IgD-negative memory B cell (primary cell): ENCODE results near the gene SPRYD7. TPM values are rescaled to one million over a fixed set of nuclear protein-coding genes. Genes with fewer than 3 reads are reported as not detected.

Experiments
- polyA plus RNA-seq: library from polyadenylated mRNA; unstranded; fragments of 300-500 nt; fragmentation: Illumina TruSeq; gene quantifications from one replicate; pipeline ENCODE4 v1.2.3, GENCODE V29; 2021

Gene SPRYD7
- polyA plus RNA-seq, 1 donor from 2014 or later = 6.4 TPM

Other genes with a start within 250 kb of the SPRYD7 start
- 43.3 TPM for gene EBPL, start 244.9 kb downstream of the SPRYD7 start, polyA plus RNA-seq
- gene KPNA3, start 143.7 kb downstream of the SPRYD7 start, polyA plus RNA-seq = 18.5 TPM
- 27.6 TPM for gene TRIM13, start 60.7 kb upstream of the SPRYD7 start, polyA plus RNA-seq
- 0.80 TPM for gene KCNRG, start 79.1 kb upstream of the SPRYD7 start, polyA plus RNA-seq